HepG2 (cell line): Measurements from ENCODE around the gene SLC2A8. TPM values are rescaled to one million over a fixed set of nuclear protein-coding genes. Genes with fewer than 3 reads are reported as not detected.

Source experiments
- ATAC-seq: fragments of 200-7000 bp; cut with Tn5 transposase; 3 replicates; pipeline ENCODE4 v1.9.1; 2020; ENCODE audit warnings: mild to moderate bottlenecking, moderate library complexity
- BruUV-seq: library from RNA; stranded (reverse); fragments of 400-500 nt; replicated peaks from 2 replicates; lab custom pipeline; 2021; lab: Mats Ljungman, UMichigan
- CTCF ChIA-PET: fragments of 300-600 bp; formaldehyde crosslinking; extraction: SDS; loops from one replicate; lab custom pipeline; 2021; ENCODE audit warnings: low total read pairs, inconsistent platforms, low intra/inter-chr PET ratio; lab: Yijun Ruan, JAX
- POLR2A ChIA-PET: fragments of 350-600 bp; sonication (Branson Sonifier 250); formaldehyde crosslinking; loops from one replicate; lab custom pipeline; 2020; ENCODE audit warnings: antibody characterized with exemption, inconsistent platforms; lab: Yijun Ruan, JAX
- DNase-seq: peaks from one replicate; pipeline ENCODE4 v3.0.0-alpha.2; 2015; ENCODE audit warnings: low spot score
- FAIRE-seq: peaks from 3 replicates; lab custom pipeline; 2011; peaks lifted over from hg19 to GRCh38; lab: Jason Lieb, UNC
- H2AFZ ChIP-seq: one replicate; pipeline ENCODE4 v1.6.1; 2011; ENCODE audit warnings: low read length, inconsistent platforms
- H3K27ac ChIP-seq: fragments of 300-600 bp; 3 replicates; pipeline ENCODE4 v1.8.0; 2011; ENCODE audit warnings: mixed run types, mild to moderate bottlenecking, mixed read lengths, low read length, inconsistent platforms; ENCODE audit not compliant: insufficient read depth; ENCODE audit errors: extremely low read length
- H3K27me3 ChIP-seq, 2 experiments: fragments of 200-600 bp in 1 of 2; 2 replicates in 1 of 2; 3 replicates in 1 of 2; pipeline versions ENCODE4 v1.6.0 to v1.8.0; 2011; ENCODE audit warnings: low read length in 2 of 2, mild to moderate bottlenecking in 2 of 2, moderate library complexity in 2 of 2, inconsistent platforms in 1 of 2; ENCODE audit not compliant: insufficient read depth in 2 of 2, control insufficient read depth in 1 of 2
- H3K36me3 ChIP-seq, 2 experiments: fragments of 200-600 bp in 1 of 2; replicated peaks in 1 of 2; 2 replicates in 1 of 2; 3 replicates in 1 of 2; pipeline versions ENCODE4 v1.5.1 to v1.8.0; 2011; ENCODE audit warnings: low read length in 2 of 2, inconsistent platforms in 1 of 2; ENCODE audit not compliant: insufficient read depth in 2 of 2, control insufficient read depth in 1 of 2
- H3K4me1 ChIP-seq: 2 replicates; pipeline ENCODE4 v1.5.1; 2012; ENCODE audit warnings: low read length, inconsistent platforms; ENCODE audit not compliant: insufficient read depth
- H3K4me2 ChIP-seq: 2 replicates; pipeline ENCODE4 v1.6.0; 2011; ENCODE audit warnings: low read depth, low read length, inconsistent platforms
- H3K4me3 ChIP-seq, 3 experiments: fragments of 200-600 bp in 1 of 3; sonication (generic), shearing (Covaris generic) in 1 of 3; replicated peaks in 1 of 3; 2 replicates each; pipeline ENCODE4 v1.5.1; 2011 to 2016; ENCODE audit warnings: low read length in 3 of 3, inconsistent platforms in 2 of 3, low read depth in 2 of 3, mild to moderate bottlenecking in 2 of 3, control low read depth in 1 of 3, mixed read lengths in 1 of 3; ENCODE audit not compliant: insufficient read depth in 1 of 3
- H3K79me2 ChIP-seq: one replicate; pipeline ENCODE4 v1.6.1; 2011; ENCODE audit warnings: low read length, inconsistent platforms; ENCODE audit not compliant: insufficient read depth
- H3K9ac ChIP-seq: 2 replicates; pipeline ENCODE4 v1.6.0; 2011; ENCODE audit warnings: mild to moderate bottlenecking, low read depth, low read length, inconsistent platforms; ENCODE audit not compliant: insufficient read depth
- H3K9me3 ChIP-seq: 2 replicates; pipeline ENCODE4 v1.5.1; 2012; ENCODE audit warnings: mild to moderate bottlenecking, low read length
- H4K20me1 ChIP-seq: 2 replicates; pipeline ENCODE4 v1.6.0; 2011; ENCODE audit warnings: inconsistent platforms, mild to moderate bottlenecking, low read length, moderate library complexity; ENCODE audit not compliant: insufficient read depth
- ATF7-NPFF ChIP-seq: sonication (generic); formaldehyde crosslinking; IDR thresholded peaks from 2 replicates; pipeline ENCODE4 v1.8.1; 2023; ENCODE audit warnings: mild to moderate bottlenecking, low read depth, missing genetic modification reagents, moderate library complexity
- DRAP1 ChIP-seq: IDR thresholded peaks from 2 replicates; pipeline ENCODE4 v1.6.1; 2016; ENCODE audit warnings: missing genetic modification reagents, missing compliant biosample characterization
- E2F5 ChIP-seq: sonication (generic); formaldehyde crosslinking; conservative IDR thresholded peaks from 2 replicates; pipeline ENCODE4 v1.4.0; 2020; ENCODE audit warnings: missing genetic modification reagents
- IKZF5 ChIP-seq: IDR thresholded peaks from 2 replicates; pipeline ENCODE4 v1.6.1; 2018; ENCODE audit warnings: missing genetic modification reagents, mild to moderate bottlenecking, missing compliant biosample characterization
- KDM6A ChIP-seq: IDR thresholded peaks from 2 replicates; pipeline ENCODE4 v1.6.1; 2016; ENCODE audit warnings: low read depth
- KLF16 ChIP-seq, 2 experiments: sonication (generic) in 1 of 2; formaldehyde crosslinking in 1 of 2; IDR thresholded peaks; 2 replicates each; pipeline versions ENCODE4 v1.6.1 to v1.8.0; 2016 to 2023; ENCODE audit warnings: missing genetic modification reagents in 2 of 2, missing compliant biosample characterization in 1 of 2
- MEIS1 ChIP-seq: sonication (generic); formaldehyde crosslinking; IDR thresholded peaks from 2 replicates; pipeline ENCODE4 v1.9.0; 2021; ENCODE audit warnings: mild to moderate bottlenecking, missing genetic modification reagents, moderate library complexity, borderline replicate concordance
- PBX2 ChIP-seq: IDR thresholded peaks from 2 replicates; pipeline ENCODE4 v1.6.1; 2016; ENCODE audit warnings: control low read depth
- TARDBP ChIP-seq: sonication (generic); formaldehyde crosslinking; IDR thresholded peaks from 2 replicates; pipeline ENCODE4 v1.8.0; 2022; ENCODE audit warnings: mild to moderate bottlenecking, missing genetic modification reagents
- ZFP36L2 ChIP-seq: sonication (generic); formaldehyde crosslinking; IDR thresholded peaks from 2 replicates; pipeline ENCODE4 v1.4.0; 2020; ENCODE audit warnings: missing genetic modification reagents
- ZNF101 ChIP-seq: sonication (generic); formaldehyde crosslinking; IDR thresholded peaks from 2 replicates; pipeline ENCODE4 v1.4.0; 2020; ENCODE audit warnings: mild to moderate bottlenecking, low read depth, missing genetic modification reagents, borderline replicate concordance
- ZNF260 ChIP-seq: sonication (generic); formaldehyde crosslinking; IDR thresholded peaks from 2 replicates; pipeline ENCODE4 v1.4.0; 2020; ENCODE audit warnings: missing genetic modification reagents, low read depth, mild to moderate bottlenecking, borderline replicate concordance
- ZNF333 ChIP-seq: sonication (generic); formaldehyde crosslinking; IDR thresholded peaks from 2 replicates; pipeline ENCODE4 v1.4.0; 2020; ENCODE audit warnings: mild to moderate bottlenecking, missing genetic modification reagents, borderline replicate concordance
- ZNF496 ChIP-seq: sonication (generic); formaldehyde crosslinking; IDR thresholded peaks from 2 replicates; pipeline ENCODE4 v1.8.1; 2023; ENCODE audit warnings: mild to moderate bottlenecking, moderate library complexity, missing genetic modification reagents; ENCODE audit not compliant: insufficient replicate concordance
- ZNF83 ChIP-seq: sonication (generic); formaldehyde crosslinking; IDR thresholded peaks from 2 replicates; pipeline ENCODE4 v1.4.0; 2020; ENCODE audit warnings: missing genetic modification reagents, mild to moderate bottlenecking, borderline replicate concordance
- ZNF841 ChIP-seq: sonication (generic); formaldehyde crosslinking; IDR thresholded peaks from 2 replicates; pipeline ENCODE4 v1.8.1; 2023; ENCODE audit warnings: missing genetic modification reagents, borderline replicate concordance
- ZSCAN29 ChIP-seq: sonication (generic); formaldehyde crosslinking; conservative IDR thresholded peaks from 2 replicates; pipeline ENCODE4 v1.4.0; 2020; ENCODE audit warnings: mild to moderate bottlenecking, missing genetic modification reagents
- WGBS: methylation state at CpG from one replicate; pipeline ENCODE4 v1.1.6; 2017; ENCODE audit warnings: low lambda C conversion rate; 5-methylcytosine and 5-hydroxymethylcytosine counted together
- in situ Hi-C: cut with HindIII; loops from 2 replicates; pipeline ENCODE4 v1.10.0; 2017; ENCODE audit warnings: low pct_unique_long_range_greater_than_20kb; ENCODE audit not compliant: extremely low pct_ligation_motif_present
- intact Hi-C: fragments of 100-400 bp; cut with micrococcal nuclease; formaldehyde crosslinking; loops from one replicate; pipeline ENCODE4 v1.10.0; 2022; ENCODE audit not compliant: unreplicated experiment
- polyA plus RNA-seq, 8 experiments: library from polyadenylated mRNA; depleted of rRNA in 3 of 8; stranded (reverse) in 7 of 8; unstranded in 1 of 8; fragments of >200 nt; fragmentation: Illumina TruSeq in 4 of 8; extraction: Trizol in 4 of 8; gene quantifications; 2 replicates each; pipeline versions ENCODE4 v1.2.1 to v1.2.3, GENCODE V29; 2011 to 2016; ENCODE audit warnings: low read depth in 4 of 8, missing spikeins in 1 of 8, mixed read lengths in 1 of 8; ENCODE audit not compliant: insufficient read depth in 1 of 8
- total RNA-seq, 5 experiments: library from RNA; depleted of rRNA; stranded (reverse); fragments of >200 nt; fragmentation: Illumina TruSeq; extraction: Trizol; gene quantifications; 2 replicates each; pipeline ENCODE4 v1.2.3, GENCODE V29; 2016; ENCODE audit warnings: low read depth in 1 of 5

The SLC2A8 gene
- total and polyA plus RNA-seq, 2 of the 13 experiments (the other 11 are each of a cell fraction or from before 2014, with no cell fraction given), result 22.6 to 48.6 TPM

GRCh38 chr9:127365461-127365860, 31.5 kb upstream of the SLC2A8 start:
- no peak overlapping the region for H3K4me2 ChIP-seq
- no peaks in the 10 kb centered on the region for H3K9me3 ChIP-seq
- DNase-seq (no peak), FAIRE-seq (no peak), ATAC-seq (no peak)
- CTCF ChIA-PET, result no interaction called here
- POLR2A ChIA-PET, result no interaction called here
- BruUV-seq, result no TSS peak
- no peak overlapping the region for H2AFZ ChIP-seq
- no peaks in the 10 kb centered on the region for H3K79me2 ChIP-seq
- 89% methylated on average over 10 of the region's 10 CpGs for WGBS
- H3K27me3 ChIP-seq, result no peaks in the 10 kb centered on the region
- peaks cover 0 to 10% of the 10 kb centered on the region in 2 experiments; a peak in 1 of 5 replicates for H3K36me3 ChIP-seq
- H4K20me1 ChIP-seq, result no peaks in the 10 kb centered on the region
- intact Hi-C loops (no loop called here), in situ Hi-C loops (no loop called here)
- no peak overlapping the region for H3K9ac ChIP-seq
- H3K4me3 ChIP-seq, result no peak overlapping the region
- H3K4me1 ChIP-seq, result peaks cover 4% of the 10 kb centered on the region
- H3K27ac ChIP-seq, result no peak overlapping the region
- no peak for TF ChIP-seq ZNF841 (CRISPR knock-in tag)
- no peak for TF ChIP-seq DRAP1 (CRISPR knock-in tag)
- no peak for TF ChIP-seq TARDBP (CRISPR knock-in tag)
- no peak for TF ChIP-seq ZNF333 (CRISPR knock-in tag)
- no peak for TF ChIP-seq ZFP36L2 (CRISPR knock-in tag)
- no peak for TF ChIP-seq KDM6A (CRISPR knock-in tag)
- no peak for TF ChIP-seq ZNF83
- no peak for TF ChIP-seq ATF7-NPFF (CRISPR knock-in tag)
- no peak for TF ChIP-seq ZNF260 (CRISPR knock-in tag)

GRCh38 chr9:127366594-127366993, 30.4 kb upstream of the SLC2A8 start:
- H3K27ac ChIP-seq, result no peak overlapping the region
- FAIRE-seq (no peak), DNase-seq (no peak), ATAC-seq (no peak)
- in situ Hi-C loops, result no loop called here
- H3K4me1 ChIP-seq, result peaks cover 13% of the 10 kb centered on the region
- H2AFZ ChIP-seq, result no peak overlapping the region
- H4K20me1 ChIP-seq, result no peaks in the 10 kb centered on the region
- CTCF ChIA-PET, result no interaction called here
- BruUV-seq, result no TSS peak
- WGBS, result 97% methylated on average over 7 of the region's 7 CpGs
- H3K36me3 ChIP-seq, result peaks cover 0 to 8% of the 10 kb centered on the region in 2 experiments; a peak in 1 of 5 replicates
- no peaks in the 10 kb centered on the region for H3K9me3 ChIP-seq
- intact Hi-C loops, result no loop called here
- no peak overlapping the region for H3K9ac ChIP-seq
- no peaks in the 10 kb centered on the region for H3K79me2 ChIP-seq
- POLR2A ChIA-PET, result no interaction called here
- no peak overlapping the region for H3K4me3 ChIP-seq
- H3K4me2 ChIP-seq, result no peak overlapping the region
- no peaks in the 10 kb centered on the region for H3K27me3 ChIP-seq
- TF ChIP-seq PBX2 (CRISPR knock-in tag) (no peak), ZNF101 (no peak), ZSCAN29 (no peak), IKZF5 (CRISPR knock-in tag) (no peak), MEIS1 (CRISPR knock-in tag) (no peak), KLF16 (CRISPR knock-in tag; IDR thresholded peaks at IDR 0.05) (no peak), ZNF496 (no peak), E2F5 (CRISPR knock-in tag) (no peak)
